ENCODE data around the gene E2F1.

Gene E2F1

DNA sequence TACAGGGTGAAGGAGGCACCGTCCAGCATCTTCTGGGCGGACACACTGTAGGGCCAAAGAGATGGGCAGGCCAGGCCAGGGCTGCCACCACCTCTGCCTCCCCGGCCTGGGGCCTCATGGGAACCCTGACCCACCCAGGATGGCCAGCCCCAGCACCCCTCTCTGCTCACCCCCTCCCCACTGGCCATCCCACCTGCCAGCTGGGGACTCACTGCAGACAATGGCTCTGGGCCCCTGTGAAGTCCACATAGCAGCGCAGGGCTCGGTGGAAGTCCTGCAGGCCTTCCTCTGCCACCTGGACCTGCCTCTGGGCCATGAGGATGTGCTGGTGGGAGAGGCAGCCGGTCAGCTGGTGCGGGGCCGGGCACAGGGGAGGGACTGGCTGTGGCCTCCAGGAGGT, 27.7 kb downstream of the E2F1 start:
- Histone ChIP-seq H3K36me3 (no peaks in the 10 kb centered on the region), H3K4me1 (ENCODE audit: control insufficient read depth in 1 of 2, insufficient read depth in 1 of 2, low read depth in 1 of 2, low read length in 1 of 2) (peaks cover 6 to 7% of the 10 kb centered on the region in 2 experiments), H3K27me3 (peaks cover 5% of the 10 kb centered on the region), H3K27ac (no peak overlapping the region), H3K9me3 (no peaks in the 10 kb centered on the region), H3K4me3 (ENCODE audit: low read depth in 1 of 2, low read length in 1 of 2) (no peak overlapping the region)
- TF ChIP-seq, protein P1, sequence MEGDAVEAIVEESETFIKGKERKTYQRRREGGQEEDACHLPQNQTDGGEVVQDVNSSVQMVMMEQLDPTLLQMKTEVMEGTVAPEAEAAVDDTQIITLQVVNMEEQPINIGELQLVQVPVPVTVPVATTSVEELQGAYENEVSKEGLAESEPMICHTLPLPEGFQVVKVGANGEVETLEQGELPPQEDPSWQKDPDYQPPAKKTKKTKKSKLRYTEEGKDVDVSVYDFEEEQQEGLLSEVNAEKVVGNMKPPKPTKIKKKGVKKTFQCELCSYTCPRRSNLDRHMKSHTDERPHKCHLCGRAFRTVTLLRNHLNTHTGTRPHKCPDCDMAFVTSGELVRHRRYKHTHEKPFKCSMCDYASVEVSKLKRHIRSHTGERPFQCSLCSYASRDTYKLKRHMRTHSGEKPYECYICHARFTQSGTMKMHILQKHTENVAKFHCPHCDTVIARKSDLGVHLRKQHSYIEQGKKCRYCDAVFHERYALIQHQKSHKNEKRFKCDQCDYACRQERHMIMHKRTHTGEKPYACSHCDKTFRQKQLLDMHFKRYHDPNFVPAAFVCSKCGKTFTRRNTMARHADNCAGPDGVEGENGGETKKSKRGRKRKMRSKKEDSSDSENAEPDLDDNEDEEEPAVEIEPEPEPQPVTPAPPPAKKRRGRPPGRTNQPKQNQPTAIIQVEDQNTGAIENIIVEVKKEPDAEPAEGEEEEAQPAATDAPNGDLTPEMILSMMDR (IDR thresholded peaks at IDR 0.05), result no peak

DNA sequence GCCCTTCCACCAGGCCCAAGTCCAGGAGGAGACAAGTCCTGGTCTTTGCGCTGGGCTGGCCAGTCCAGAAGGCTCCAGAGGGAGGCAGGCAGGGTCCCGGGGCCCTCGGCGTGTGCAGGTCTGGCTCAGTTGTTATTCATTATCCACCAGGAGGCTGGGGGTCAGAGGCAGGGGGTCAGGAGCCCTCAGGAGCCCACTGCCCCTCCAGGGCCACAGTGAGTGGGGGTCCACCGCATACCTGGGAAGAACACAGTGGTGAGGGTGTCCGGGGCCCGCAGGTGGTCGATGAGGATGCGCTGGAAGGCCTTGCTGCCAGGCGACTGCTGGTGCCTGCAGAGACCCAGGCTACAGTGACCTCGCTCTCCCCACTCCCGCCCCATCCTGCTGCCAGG, 28.5 kb downstream of the E2F1 start:
- no peak overlapping the region for H3K27ac ChIP-seq

DNA sequence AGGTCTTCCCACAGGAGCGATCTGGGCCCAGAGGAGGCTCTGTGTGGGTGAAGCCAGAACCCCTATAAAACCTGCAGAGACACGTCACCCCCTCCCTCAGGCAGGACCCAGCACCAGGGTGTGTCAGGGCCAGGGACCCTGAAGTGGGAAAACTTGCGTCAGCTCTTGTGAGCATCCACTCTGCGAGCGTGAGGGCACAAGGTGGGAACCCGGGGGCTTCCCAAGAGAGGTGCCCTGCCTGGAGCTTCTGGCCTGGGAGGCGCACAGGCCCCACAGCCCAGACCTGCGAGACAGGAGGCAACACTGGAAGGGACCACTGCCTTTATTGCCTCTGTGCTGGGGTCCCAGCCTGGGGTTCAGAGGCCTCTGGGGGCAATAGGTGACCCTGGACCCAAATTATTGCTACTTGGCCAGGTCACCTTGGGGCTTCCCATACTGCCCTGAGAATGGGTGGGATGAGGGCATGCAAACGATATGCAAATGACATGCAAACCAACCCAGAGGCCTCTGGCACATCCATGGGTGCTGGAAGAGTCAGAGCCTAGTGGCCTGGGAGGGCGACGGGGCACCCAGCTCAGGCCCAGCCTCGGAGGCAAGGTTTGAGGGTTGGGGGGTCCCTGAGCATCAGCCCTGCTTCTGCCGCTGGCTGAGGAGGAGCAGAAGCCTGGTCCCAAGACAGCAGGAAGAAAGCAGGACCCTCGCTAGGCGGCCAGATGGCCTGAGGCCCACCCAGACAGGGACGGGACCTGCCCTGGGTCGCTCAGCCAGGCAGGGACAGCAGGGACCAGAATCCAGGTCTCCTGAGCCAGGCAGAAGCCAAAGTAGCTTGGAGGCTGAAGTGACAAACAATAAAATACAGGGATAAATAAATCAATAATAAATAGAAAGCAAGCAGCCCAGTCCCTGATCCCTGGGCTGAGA, 29.1 kb downstream of the E2F1 start:
- Histone ChIP-seq H3K27ac (no peak overlapping the region), H3K9me3 (no peaks in the 10 kb centered on the region), H3K27me3 (peaks cover 5% of the 10 kb centered on the region), H3K4me3 (ENCODE audit: low read depth in 1 of 2, low read length in 1 of 2) (no peak overlapping the region), H3K36me3 (no peaks in the 10 kb centered on the region), H3K4me1 (ENCODE audit: control insufficient read depth in 1 of 2, insufficient read depth in 1 of 2, low read depth in 1 of 2, low read length in 1 of 2) (no peaks in the 10 kb centered on the region)
- TF ChIP-seq, protein P1 (IDR thresholded peaks at IDR 0.05), result no peak

More for the DNA sequence above, 28.5 kb downstream of the E2F1 start:
- Histone ChIP-seq H3K9me3 (no peaks in the 10 kb centered on the region), H3K36me3 (no peaks in the 10 kb centered on the region), H3K4me1 (ENCODE audit: control insufficient read depth in 1 of 2, insufficient read depth in 1 of 2, low read depth in 1 of 2, low read length in 1 of 2) (peaks cover 0 to 2% of the 10 kb centered on the region in 2 experiments), H3K4me3 (ENCODE audit: low read depth in 1 of 2, low read length in 1 of 2) (no peak overlapping the region), H3K27me3 (peaks cover 5% of the 10 kb centered on the region)
- TF ChIP-seq, protein P1 (IDR thresholded peaks at IDR 0.05), result no peak

DNA sequence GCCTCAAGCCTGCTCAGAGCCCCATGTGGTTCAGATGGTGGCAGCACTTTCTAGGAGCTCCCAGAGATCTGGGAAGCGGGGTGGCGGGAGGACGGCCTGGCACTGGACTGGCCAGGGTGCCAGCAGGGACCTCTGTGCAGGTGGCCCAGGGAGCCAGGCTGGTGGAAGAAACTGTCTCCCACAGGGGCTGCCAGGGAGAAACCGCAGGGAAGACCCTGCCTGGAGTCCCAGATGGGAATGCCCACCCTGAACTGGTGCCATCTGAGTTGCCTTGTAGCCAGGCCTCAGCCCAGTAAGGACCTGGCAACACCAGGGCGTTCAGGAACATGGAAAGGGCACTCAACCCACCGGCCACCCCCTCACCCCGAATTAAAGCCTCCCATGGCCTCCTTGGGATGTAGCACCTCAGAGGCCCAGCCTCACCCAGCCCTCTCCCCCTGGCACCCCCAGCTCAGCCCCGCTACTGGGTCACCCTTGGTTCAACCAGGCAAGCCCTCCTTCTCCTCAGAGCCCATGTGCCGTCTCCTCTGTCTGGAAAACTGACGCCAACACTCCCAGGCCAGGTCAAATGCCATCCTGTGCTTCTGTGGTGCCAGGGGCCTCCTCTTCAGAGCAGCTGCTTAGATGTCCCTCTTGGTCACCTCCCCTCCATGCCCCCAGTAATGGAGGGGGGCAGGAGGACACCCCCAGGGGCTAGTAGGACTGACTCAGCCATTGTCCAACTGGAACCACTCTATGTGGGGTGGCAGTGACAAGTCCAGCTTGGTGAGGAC, 30.0 kb downstream of the E2F1 start:
- TF ChIP-seq, protein P1 (IDR thresholded peaks at IDR 0.05), result no peak
- no peak overlapping the region for H3K4me3 ChIP-seq (ENCODE audit: low read depth in 1 of 2, low read length in 1 of 2)
- H3K36me3 ChIP-seq, result no peaks in the 10 kb centered on the region
- no peak overlapping the region for H3K27ac ChIP-seq
- H3K27me3 ChIP-seq, result peaks cover 5% of the 10 kb centered on the region
- no peaks in the 10 kb centered on the region for H3K9me3 ChIP-seq
- H3K4me1 ChIP-seq (ENCODE audit: control insufficient read depth in 1 of 2, insufficient read depth in 1 of 2, low read depth in 1 of 2, low read length in 1 of 2), result no peaks in the 10 kb centered on the region

DNA sequence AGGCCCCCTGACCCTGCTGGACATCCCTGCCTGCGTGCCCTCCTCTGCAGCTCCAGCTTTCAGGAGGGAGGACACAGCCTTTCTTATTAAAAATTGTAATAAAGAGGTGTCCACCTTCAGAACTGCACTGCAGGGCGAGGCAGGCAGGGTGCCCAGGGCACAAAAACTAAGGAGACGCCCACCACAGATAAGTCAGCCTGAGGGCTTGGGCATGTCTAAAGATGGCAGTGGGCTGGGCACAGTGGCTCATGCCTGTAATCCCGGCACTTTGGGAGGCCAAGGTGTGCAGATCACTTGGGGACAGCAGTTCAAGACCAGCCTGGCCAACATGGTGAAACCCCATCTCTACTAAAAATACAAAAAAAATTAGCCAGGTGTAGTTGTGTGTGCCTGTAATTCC, 31.0 kb downstream of the E2F1 start:
- Histone ChIP-seq H3K4me3 (ENCODE audit: low read depth in 1 of 2, low read length in 1 of 2) (no peak overlapping the region), H3K27me3 (peaks cover 5% of the 10 kb centered on the region), H3K4me1 (ENCODE audit: control insufficient read depth in 1 of 2, insufficient read depth in 1 of 2, low read depth in 1 of 2, low read length in 1 of 2) (no peaks in the 10 kb centered on the region), H3K36me3 (no peaks in the 10 kb centered on the region), H3K27ac (no peak overlapping the region), H3K9me3 (no peaks in the 10 kb centered on the region)
- TF ChIP-seq, protein P1 (IDR thresholded peaks at IDR 0.05), result no peak
